Stimulated activated memory B cell treated with anti-CD40 and anti-IgM and Interleukin-4, amounts not matched to agents 10 μg/mL and 1 μg/mL and 100 μg/mL, for 72 hours (primary cell): ENCODE results near the gene PACS1.
A peak's percentile ranks its signal among the peaks of the same experiment; 100 is the strongest.

Experiments used
- ATAC-seq: fragments of 150-1000 bp; cut with Tn5 transposase; 2 replicates; pipeline ENCODE4 v1.10.0; 2021
- H3K27ac Mint-ChIP-seq: one replicate; pipeline ENCODE4 v1.8.0; 2022; ENCODE audit warnings: mild to moderate bottlenecking, mixed read lengths
- H3K27me3 Mint-ChIP-seq: one replicate; pipeline ENCODE4 v1.8.0; 2022; ENCODE audit warnings: mixed read lengths
- H3K36me3 Mint-ChIP-seq: one replicate; pipeline ENCODE4 v1.8.0; 2022; ENCODE audit warnings: mixed read lengths
- H3K4me1 Mint-ChIP-seq: one replicate; pipeline ENCODE4 v1.8.0; 2022; ENCODE audit warnings: mixed read lengths
- H3K4me3 Mint-ChIP-seq: one replicate; pipeline ENCODE4 v1.8.0; 2022; ENCODE audit warnings: mild to moderate bottlenecking, moderate library complexity, mixed read lengths
- H3K9me3 Mint-ChIP-seq: one replicate; pipeline ENCODE4 v1.8.0; 2022; ENCODE audit warnings: mixed read lengths

The PACS1 gene

DNA sequence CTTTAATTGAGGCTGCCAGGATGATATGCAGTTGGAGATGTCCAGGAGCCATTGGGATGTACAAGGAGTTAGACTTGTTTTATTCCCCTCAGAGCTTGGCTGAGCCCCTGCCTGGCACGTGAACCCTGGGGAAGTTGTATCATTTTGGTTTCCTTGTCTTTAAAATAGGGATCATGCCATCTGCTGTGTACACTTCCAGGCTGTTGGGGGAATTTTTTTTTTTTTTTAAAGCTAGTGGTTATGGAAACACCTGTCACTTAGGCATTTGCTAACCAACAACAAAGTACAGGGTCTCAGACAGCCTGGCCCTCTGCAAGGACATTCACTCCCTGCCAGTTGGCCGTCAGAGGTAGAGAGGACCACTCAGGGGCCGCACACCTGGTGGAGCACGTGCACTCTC lies 189.9 kb downstream of the PACS1 start:
- no peak for ATAC-seq
- H3K4me1 Mint-ChIP-seq = peaks cover 42% of the 10 kb centered on the region
- no peaks in the 10 kb centered on the region for H3K9me3 Mint-ChIP-seq
- no peak overlapping the region for H3K4me3 Mint-ChIP-seq
- no peak overlapping the region for H3K27ac Mint-ChIP-seq
- H3K27me3 Mint-ChIP-seq = no peaks in the 10 kb centered on the region
- peaks cover 59% of the 10 kb centered on the region for H3K36me3 Mint-ChIP-seq

DNA sequence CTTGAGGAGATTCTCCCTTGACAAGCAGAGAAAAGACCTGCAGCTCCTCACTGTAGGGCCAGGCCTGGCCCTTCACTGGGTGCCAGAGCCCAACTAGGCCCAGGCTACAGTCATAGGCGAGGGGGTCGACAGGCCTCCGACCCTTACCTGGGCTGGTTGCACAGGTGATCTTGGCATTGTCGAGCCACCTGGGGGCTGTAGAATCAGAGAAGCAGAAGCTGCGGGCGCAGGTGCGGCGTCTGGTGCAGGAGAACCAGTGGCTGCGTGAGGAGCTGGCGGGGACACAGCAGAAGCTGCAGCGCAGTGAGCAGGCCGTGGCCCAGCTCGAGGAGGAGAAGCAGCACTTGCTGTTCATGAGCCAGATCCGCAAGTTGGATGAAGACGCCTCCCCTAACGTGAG lies 191.5 kb downstream of the PACS1 start:
- H3K27ac Mint-ChIP-seq = no peak overlapping the region
- H3K9me3 Mint-ChIP-seq = no peaks in the 10 kb centered on the region
- no peaks in the 10 kb centered on the region for H3K27me3 Mint-ChIP-seq
- peaks cover 35% of the 10 kb centered on the region for H3K4me1 Mint-ChIP-seq
- H3K36me3 Mint-ChIP-seq = peaks cover 60% of the 10 kb centered on the region
- no peak overlapping the region for H3K4me3 Mint-ChIP-seq
- no peak for ATAC-seq

DNA sequence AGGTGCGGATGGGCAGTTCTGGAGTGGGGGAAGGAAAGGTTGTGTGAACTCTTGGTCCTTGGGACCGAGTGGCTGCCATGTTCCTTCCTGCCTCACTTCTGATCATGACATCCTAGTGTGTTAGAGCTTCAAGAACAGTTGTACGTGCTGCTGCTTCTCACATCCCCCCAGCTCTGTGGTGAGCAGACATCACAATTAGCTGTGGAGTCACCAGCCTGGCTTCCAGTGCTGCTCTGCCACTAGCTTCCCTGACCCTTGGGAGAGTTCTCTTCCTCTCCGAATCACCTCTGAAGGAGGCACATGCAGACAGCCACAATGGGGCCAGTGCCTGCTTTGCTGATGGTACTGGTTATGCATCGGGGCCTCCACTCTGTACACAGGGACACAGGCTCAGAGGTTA lies 192.1 kb downstream of the PACS1 start:
- H3K36me3 Mint-ChIP-seq = peaks cover 65% of the 10 kb centered on the region
- H3K27ac Mint-ChIP-seq = peak overlapping the region; percentile 19
- H3K4me1 Mint-ChIP-seq = peaks cover 37% of the 10 kb centered on the region
- H3K4me3 Mint-ChIP-seq = no peak overlapping the region
- no peaks in the 10 kb centered on the region for H3K27me3 Mint-ChIP-seq
- H3K9me3 Mint-ChIP-seq = no peaks in the 10 kb centered on the region
- no peak for ATAC-seq

DNA sequence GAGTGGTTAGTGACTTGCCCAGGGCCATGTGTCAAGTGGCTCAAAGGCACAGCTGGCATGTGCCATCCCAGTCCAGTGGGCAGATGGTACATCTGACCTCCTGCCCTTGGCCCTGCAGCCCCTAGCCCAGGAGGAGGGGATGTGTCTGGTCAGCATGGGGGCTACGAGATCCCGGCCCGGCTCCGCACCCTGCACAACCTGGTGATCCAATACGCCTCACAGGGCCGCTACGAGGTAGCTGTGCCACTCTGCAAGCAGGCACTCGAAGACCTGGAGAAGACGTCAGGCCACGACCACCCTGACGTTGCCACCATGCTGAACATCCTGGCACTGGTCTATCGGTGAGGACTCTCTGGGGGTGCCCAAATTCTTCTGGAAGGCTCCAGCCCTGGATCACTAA lies 192.6 kb downstream of the PACS1 start:
- Mint-ChIP-seq H3K4me3 (no peak overlapping the region), H3K9me3 (no peaks in the 10 kb centered on the region), H3K4me1 (peaks cover 41% of the 10 kb centered on the region), H3K27ac (peak overlapping the region; percentile 19), H3K27me3 (no peaks in the 10 kb centered on the region), H3K36me3 (peaks cover 67% of the 10 kb centered on the region)
- no peak for ATAC-seq

DNA sequence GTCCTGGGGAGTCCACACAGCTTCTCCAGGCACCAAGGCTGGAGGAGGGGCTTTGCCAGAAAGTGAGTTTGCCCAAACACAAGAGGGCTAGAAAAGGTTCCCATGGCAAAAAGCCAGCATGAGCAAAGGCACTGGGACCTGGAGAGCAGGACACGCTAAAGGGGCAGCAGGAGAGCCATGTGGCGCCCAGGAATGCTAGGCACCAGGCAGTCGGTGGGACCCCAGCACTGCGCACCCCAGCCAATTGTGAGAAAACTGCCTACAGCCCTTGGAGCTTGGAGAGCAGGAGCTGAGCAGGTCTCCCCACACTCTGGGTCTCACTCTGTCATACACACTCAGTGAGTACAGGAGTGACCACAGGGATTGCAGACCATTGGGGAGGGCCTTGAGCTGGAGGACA lies 193.2 kb downstream of the PACS1 start:
- H3K27me3 Mint-ChIP-seq = no peaks in the 10 kb centered on the region
- no peak for ATAC-seq
- H3K4me3 Mint-ChIP-seq = no peak overlapping the region
- H3K27ac Mint-ChIP-seq = no peak overlapping the region
- no peaks in the 10 kb centered on the region for H3K9me3 Mint-ChIP-seq
- peaks cover 67% of the 10 kb centered on the region for H3K36me3 Mint-ChIP-seq
- H3K4me1 Mint-ChIP-seq = peaks cover 44% of the 10 kb centered on the region

DNA sequence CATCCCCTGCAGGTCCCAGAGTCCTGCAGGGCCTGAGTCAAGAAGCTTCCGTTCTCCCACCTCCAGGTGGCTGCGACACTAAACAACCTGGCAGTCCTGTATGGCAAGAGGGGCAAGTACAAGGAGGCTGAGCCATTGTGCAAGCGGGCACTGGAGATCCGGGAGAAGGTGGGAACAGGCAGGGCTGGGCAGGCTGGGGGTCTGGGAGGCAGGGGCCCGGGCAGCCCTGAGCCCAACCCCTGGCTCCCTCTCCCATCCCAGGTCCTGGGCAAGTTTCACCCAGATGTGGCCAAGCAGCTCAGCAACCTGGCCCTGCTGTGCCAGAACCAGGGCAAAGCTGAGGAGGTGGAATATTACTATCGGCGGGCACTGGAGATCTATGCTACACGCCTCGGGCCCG lies 193.7 kb downstream of the PACS1 start:
- Mint-ChIP-seq H3K27ac (no peak overlapping the region), H3K36me3 (peaks cover 67% of the 10 kb centered on the region), H3K9me3 (no peaks in the 10 kb centered on the region), H3K27me3 (no peaks in the 10 kb centered on the region), H3K4me1 (peaks cover 39% of the 10 kb centered on the region), H3K4me3 (no peak overlapping the region)
- no peak for ATAC-seq

DNA sequence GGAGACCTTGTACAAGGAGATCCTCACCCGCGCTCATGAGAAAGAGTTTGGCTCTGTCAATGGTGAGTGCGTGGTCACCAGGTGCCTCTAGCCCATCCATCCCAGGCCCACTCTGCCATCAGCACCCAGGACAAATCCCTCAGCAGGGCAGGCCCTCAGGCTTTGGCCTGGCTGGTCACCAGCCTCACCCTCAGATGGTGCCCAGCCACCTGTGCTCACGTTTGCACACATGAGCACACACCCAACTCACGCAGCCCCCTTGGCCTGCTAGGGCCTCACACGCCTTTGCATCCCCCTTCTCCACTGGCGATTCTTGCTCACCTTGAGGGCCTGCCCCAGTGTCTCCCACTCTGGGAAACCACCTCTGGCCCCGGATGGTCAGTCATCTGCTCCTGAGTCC lies 194.3 kb downstream of the PACS1 start:
- no peak overlapping the region for H3K4me3 Mint-ChIP-seq
- H3K4me1 Mint-ChIP-seq = peaks cover 38% of the 10 kb centered on the region
- H3K9me3 Mint-ChIP-seq = no peaks in the 10 kb centered on the region
- H3K27ac Mint-ChIP-seq = no peak overlapping the region
- ATAC-seq = no peak
- H3K27me3 Mint-ChIP-seq = no peaks in the 10 kb centered on the region
- H3K36me3 Mint-ChIP-seq = peaks cover 63% of the 10 kb centered on the region

DNA sequence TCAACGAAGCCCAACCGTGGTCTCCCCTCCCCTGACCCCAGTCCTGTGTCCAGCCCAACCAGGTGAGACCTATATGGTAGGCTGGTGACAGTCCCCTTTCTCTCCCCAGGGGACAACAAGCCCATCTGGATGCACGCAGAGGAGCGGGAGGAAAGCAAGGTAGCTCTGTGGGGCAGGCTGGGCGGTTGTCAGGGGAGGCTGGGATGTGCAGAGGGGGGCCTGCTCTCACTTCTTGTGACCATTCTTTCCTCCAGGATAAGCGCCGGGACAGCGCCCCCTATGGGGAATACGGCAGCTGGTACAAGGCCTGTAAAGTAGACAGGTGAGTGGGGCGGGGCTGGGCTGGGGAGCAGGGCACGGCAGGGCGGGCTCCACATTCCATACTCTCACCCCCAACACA lies 194.8 kb downstream of the PACS1 start:
- no peaks in the 10 kb centered on the region for H3K9me3 Mint-ChIP-seq
- no peak for ATAC-seq
- peaks cover 57% of the 10 kb centered on the region for H3K36me3 Mint-ChIP-seq
- no peaks in the 10 kb centered on the region for H3K27me3 Mint-ChIP-seq
- H3K4me3 Mint-ChIP-seq = no peak overlapping the region
- H3K4me1 Mint-ChIP-seq = peaks cover 38% of the 10 kb centered on the region
- H3K27ac Mint-ChIP-seq = no peak overlapping the region

DNA sequence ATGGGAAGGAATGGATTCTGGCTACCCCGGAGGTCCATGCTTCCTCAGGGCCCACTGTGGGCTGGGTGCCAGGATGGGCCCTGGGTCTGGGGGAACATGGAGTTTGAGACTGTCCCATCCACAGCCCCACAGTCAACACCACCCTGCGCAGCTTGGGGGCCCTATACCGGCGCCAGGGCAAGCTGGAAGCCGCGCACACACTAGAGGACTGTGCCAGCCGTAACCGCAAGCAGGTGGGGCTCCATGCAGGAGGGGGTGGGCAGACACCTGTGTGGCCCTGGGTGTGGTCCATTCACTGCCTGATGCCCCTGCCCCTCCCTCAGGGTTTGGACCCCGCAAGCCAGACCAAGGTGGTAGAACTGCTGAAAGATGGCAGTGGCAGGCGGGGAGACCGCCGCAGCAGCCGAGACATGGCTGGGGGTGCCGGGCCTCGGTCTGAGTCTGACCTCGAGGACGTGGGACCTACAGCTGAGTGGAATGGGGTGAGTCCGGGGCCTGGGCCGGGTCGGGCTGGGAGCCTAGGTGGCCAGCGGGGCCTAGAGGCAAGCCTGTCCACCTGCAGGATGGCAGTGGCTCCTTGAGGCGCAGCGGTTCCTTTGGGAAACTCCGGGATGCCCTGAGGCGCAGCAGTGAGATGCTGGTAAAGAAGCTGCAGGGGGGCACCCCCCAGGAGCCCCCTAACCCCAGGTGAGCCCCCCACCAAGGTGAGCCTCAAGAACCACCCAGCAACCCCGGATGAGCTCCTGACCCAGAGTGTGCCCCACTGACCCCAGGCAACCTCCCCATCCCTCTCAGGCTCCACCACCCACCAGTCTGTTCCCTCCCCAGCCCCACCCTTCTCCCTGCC lies 195.7 kb downstream of the PACS1 start:
- H3K4me1 Mint-ChIP-seq = peaks cover 38% of the 10 kb centered on the region
- H3K27me3 Mint-ChIP-seq = no peaks in the 10 kb centered on the region
- peaks cover 52% of the 10 kb centered on the region for H3K36me3 Mint-ChIP-seq
- H3K4me3 Mint-ChIP-seq = no peak overlapping the region
- ATAC-seq = no peak
- no peaks in the 10 kb centered on the region for H3K9me3 Mint-ChIP-seq
- H3K27ac Mint-ChIP-seq = no peak overlapping the region

DNA sequence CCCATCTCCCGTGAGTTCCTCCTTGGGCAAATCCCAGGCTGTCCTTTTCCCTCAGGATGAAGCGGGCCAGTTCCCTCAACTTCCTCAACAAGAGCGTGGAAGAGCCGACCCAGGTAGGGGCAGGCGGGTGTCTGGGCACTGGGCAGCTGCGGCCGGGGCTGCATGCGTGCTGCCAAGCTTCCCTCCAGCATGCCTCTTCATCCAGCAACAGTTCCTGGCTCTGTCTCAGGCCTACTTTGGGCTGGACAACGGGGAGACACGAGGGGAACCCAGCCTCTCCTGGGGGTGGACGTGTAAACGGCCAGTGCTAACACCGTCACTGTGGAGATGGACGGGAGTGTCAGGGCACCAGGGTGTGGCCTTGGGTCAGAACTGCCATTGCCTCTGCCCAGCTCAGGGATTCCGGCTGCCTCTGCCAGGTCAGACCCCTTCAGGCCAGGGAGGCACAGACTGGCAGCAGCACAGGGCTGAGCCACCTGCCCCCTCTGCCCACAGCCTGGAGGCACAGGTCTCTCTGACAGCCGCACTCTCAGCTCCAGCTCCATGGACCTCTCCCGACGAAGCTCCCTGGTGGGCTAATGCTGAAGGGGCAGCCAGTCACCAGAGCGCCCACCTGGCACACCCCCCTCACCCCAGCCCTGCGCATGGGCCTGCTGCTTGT lies 196.4 kb downstream of the PACS1 start:
- Mint-ChIP-seq H3K27ac (peak overlapping the region; percentile 90), H3K4me1 (peaks cover 37% of the 10 kb centered on the region), H3K4me3 (peak overlapping the region; percentile 92), H3K9me3 (no peaks in the 10 kb centered on the region), H3K27me3 (no peaks in the 10 kb centered on the region), H3K36me3 (peaks cover 47% of the 10 kb centered on the region)
- no peak for ATAC-seq

DNA sequence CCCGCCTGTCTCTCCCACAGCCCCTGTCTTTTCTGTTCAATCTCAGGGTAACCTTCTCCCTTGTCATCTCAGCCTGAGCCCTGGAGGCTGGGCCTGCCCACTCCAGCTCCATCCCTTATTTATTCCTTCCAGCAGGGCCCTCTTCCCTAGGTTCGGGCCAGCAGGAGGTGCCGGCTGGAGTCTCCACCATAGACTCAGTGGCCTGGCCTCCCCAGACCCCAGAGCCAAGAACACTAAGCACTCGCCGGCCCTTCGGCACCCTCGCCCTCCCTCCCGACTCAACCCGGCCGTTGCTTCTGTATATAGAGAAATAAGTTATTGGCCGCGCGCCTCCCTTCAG lies 196.9 kb downstream of the PACS1 start:
- Mint-ChIP-seq H3K4me1 (peaks cover 35% of the 10 kb centered on the region), H3K36me3 (peaks cover 46% of the 10 kb centered on the region), H3K27me3 (no peaks in the 10 kb centered on the region), H3K9me3 (no peaks in the 10 kb centered on the region), H3K27ac (peak overlapping the region; percentile 90), H3K4me3 (peak overlapping the region; percentile 92)
- ATAC-seq = no peak

DNA sequence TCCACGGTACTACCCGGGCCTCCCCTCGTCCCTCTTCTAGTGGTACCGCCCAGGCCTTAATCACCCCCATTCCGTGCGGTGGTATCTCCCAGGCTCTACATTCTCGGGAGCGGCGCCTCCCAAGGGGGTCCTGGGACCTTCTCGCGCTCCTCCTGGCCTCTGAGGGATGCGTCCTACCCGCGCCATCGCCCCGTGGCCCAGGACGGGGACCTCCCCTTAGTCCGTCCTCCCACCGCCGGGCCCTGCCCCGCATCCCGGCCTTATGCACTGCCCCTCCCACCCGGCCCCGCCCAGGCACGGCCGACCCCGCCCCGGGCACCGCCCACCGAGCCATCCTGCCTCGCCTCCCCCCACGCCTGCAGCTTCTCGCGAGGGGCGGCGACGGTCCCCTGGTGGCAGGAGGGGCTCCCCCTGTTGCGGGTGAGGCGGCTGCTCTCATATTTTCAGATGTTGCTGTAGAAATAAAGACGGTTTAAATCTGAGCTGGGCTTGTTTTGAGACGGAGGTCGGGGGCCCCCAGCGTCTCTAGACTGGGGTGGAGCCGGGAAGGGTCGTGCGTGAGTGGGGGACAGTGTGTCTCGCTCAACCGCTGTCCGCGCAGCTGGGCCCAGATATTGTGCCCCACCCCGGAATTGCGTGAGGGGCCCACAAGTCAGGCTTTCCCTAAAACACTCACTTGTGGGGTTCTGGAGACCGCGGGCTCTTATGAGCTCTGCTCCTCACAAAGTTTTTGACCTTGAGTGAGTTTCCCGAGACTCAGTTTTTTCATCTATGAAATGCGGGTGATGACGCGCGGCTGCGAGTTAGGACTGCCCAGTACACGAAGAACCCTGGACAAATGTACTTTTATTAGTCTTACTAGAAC lies 197.5 kb downstream of the PACS1 start:
- H3K27me3 Mint-ChIP-seq = no peaks in the 10 kb centered on the region
- peak overlapping the region; percentile 90 for H3K27ac Mint-ChIP-seq
- H3K4me1 Mint-ChIP-seq = peaks cover 35% of the 10 kb centered on the region
- H3K36me3 Mint-ChIP-seq = peaks cover 43% of the 10 kb centered on the region
- ATAC-seq = peak; percentile 82
- H3K4me3 Mint-ChIP-seq = peak overlapping the region; percentile 92
- H3K9me3 Mint-ChIP-seq = no peaks in the 10 kb centered on the region

DNA sequence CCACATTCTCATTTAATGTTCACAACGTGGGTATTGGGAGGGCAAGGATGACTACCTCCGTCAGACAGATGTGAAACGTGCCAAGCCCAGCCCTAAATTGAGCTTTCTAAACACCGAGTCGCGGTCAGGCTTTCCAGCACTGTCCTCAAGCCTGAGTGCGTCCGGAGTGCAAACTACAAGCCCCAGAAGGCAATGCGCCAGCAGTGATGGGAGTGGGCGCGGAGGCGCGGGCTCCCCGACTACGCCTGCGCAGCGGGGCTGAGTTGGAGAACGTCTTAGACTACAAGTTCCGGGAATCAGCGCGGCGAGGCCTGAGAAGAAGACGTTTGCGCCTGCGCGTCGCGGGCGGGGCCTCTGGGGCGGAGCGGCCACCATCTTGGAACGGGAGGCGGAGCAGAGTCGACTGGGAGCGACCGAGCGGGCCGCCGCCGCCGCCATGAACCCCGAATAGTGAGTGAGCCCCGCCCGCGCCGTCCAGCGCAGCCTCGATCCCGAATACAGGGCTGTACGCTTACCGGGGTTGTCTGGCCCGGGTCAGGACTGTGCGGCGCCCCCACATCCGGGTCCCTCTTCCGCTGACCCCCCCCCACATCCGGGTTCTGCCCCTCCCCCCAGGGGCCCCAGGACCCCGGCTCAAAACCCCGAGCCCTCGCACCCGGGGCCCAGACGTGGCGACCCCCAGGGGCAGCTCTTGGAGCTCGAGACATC lies 198.3 kb downstream of the PACS1 start, which contains the start of gene RAB1B:
TSS of gene RAB1B (plus strand) at position 396 of the 708 bp plus-strand sequence. CDS start at position 437, 41 bp downstream.
- peaks cover 43% of the 10 kb centered on the region for H3K36me3 Mint-ChIP-seq
- ATAC-seq = peak; percentile 94
- no peaks in the 10 kb centered on the region for H3K27me3 Mint-ChIP-seq
- H3K4me1 Mint-ChIP-seq = peaks cover 35% of the 10 kb centered on the region
- H3K27ac Mint-ChIP-seq = peak within 1 kb of the TSS; percentile 90
- peak within 1 kb of the TSS; percentile 92 for H3K4me3 Mint-ChIP-seq
- no peaks in the 10 kb centered on the region for H3K9me3 Mint-ChIP-seq

DNA sequence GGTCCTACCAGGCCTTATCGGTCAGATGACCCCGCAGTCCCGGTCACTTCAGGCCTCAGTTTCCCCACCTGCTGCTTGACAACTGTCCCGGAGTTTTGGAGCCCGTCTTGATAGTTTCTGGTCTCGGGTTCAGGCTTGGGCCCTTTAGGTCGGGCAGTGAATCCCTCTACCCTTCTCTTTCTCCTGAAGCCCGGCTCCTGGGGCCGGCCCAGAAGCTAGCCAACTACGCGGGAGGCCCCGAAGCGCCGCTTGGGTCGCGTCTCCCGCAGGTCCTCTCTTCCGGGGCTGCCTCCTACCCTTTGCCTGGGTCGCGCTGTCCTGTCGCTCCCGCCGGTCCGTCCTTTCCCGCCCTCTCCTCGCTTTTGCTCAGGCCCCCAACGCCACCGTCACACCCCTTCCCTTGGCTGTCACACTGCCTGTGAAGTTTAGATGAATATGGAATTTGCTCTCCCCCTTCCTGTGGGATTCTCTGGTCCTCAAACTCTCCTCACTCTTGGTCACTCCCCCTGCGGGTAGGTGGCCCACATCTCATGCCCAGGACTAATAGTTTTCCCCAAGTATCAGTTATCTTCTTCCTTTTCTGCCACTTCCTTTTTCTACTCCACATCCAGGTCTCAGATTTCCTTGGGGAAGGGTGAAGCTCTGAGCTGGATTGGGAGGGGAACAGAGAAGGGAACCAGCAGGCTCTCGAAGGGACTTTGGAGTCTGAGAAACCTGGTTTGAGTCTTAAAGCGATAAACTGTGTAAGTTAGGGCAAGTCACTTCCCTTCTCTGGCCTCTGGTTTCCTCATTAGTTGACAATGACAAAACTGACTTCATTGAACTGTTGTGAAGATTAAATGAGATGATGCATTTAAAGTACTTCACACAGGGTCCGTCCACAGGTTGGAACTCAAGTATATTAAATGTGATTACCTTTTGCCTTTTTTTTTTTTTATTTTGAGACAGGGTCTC lies 199.2 kb downstream of the PACS1 start:
- Mint-ChIP-seq H3K27me3 (no peaks in the 10 kb centered on the region), H3K4me1 (peaks cover 35% of the 10 kb centered on the region), H3K4me3 (peak overlapping the region; percentile 92), H3K9me3 (no peaks in the 10 kb centered on the region), H3K27ac (peak overlapping the region; percentile 90), H3K36me3 (peaks cover 43% of the 10 kb centered on the region)
- ATAC-seq = no peak
